DMS53 (cell line): ENCODE data around the gene ANGPTL5.

Experiments
- DNase-seq: peaks from one replicate; lab custom pipeline; 2025; lab: John Stamatoyannopoulos, UW

ANGPTL5 gene

GRCh38 chr11:101885631-101886030 is 30.7 kb downstream of the ANGPTL5 start:
- no peak for DNase-seq

- no peak for DNase-seq
These were observed 34.7 kb downstream of the ANGPTL5 start for GRCh38 chr11:101881586-101881985.

- DNase-seq = peak; percentile 88
These were observed 36.1 kb downstream of the ANGPTL5 start for GRCh38 chr11:101880222-101880621.

GRCh38 chr11:101872171-101872882 is 44.0 kb downstream of the ANGPTL5 start:
- DNase-seq = no peak

DNA sequence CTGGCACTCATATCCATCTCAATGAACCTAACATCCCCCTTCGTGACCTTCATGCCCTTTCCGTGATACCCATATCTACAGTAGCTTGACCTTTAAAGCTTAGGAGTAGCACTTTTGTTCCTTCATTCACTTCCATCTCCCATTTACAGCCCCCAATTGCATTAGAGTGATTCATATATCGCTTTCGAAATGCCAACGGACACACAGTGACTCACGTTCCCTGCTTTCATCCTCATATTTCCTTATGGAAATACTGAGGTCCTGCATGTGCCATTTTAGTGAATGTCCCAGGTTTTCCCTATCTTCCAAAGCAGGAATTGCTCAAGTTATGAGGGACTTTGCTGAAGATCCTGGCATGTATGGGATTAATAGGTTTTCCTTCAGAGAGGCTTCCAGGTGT is 45.8 kb downstream of the ANGPTL5 start:
- DNase-seq = no peak

DNA sequence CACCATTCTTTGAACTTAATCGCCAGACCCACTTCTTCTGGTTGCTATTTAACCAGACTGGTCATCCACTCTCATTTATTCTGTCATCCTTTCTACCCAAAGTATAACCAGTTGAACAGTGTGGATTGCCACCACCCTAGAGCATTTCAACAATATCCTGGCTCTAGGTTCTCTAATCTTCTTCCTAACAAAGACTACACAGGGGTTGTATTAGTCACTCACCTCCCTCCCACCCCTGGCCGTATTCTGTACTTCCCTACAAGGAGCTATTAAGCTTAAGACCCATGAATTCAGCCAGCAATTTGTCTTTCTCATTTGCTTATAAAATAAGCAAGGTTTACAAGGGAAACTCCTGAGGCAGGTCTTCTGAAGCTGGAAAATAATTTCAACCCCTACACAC is 48.4 kb downstream of the ANGPTL5 start:
- DNase-seq = no peak

DNA sequence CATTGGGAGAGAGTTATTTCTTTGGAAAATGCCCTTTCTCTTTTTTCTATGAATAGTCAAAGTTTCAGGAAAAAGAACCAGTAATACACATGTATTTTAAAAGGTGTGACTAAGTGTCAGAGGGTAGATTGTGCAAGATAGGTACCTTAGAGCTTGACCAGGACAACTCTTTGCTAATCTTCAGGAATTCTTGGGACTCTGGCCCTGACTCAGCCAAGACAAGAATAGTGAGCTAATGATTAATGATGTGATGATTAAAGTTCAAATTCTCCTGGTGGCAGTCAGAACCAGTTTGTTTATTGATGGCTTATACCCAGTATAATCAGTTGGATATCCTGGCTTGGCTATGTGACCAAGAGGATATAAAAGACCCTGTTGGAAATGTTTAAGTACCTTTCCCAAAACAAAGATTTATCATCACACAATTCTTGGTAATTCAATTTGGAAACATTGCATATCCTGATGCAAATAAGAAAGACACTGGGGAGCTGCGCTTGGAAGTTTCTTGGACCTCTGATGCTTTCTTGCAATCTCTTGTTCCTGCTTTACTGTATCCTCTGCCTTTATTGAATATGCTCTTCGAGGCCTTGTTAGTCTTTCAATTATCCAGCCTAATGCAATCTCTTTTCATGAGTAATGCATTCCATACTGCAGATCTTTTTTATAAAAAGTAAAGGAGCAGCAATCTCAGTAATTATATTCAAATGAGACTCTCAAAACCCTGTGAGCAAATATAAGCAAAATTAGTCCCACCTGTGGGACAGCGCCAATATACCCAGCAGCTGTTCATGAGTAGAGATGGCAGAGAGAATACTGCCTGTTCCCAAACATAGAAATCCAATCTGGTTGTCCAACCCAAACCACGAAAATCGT is 49.5 kb downstream of the ANGPTL5 start:
- peak; percentile 22 for DNase-seq

DNA sequence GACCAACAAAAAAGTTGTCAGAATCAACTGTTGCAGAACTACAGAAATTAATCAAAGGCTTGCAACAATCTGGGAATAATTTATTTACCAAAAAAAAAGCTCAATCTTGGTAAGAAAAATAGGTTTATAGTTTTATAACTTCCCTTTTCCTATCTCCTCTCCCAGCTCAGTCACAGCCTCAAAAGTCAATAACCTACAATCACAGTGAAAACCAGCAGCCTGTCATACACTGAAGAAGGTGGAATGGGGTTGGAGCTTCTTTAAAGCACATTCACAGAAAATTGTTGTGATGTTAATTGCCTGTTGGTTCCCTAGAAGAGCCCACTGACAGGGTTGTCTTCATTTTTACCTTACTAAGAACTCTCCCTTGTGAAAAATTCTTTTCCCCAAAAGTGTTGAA is 52.2 kb downstream of the ANGPTL5 start:
- DNase-seq = no peak

GRCh38 chr11:101863361-101863760 is 53.0 kb downstream of the ANGPTL5 start:
- no peak for DNase-seq

GRCh38 chr11:101862391-101863233 is 53.7 kb downstream of the ANGPTL5 start:
- peak; percentile 64 for DNase-seq

GRCh38 chr11:101860696-101861427 is 55.5 kb downstream of the ANGPTL5 start:
- peak; percentile 90 for DNase-seq

DNA sequence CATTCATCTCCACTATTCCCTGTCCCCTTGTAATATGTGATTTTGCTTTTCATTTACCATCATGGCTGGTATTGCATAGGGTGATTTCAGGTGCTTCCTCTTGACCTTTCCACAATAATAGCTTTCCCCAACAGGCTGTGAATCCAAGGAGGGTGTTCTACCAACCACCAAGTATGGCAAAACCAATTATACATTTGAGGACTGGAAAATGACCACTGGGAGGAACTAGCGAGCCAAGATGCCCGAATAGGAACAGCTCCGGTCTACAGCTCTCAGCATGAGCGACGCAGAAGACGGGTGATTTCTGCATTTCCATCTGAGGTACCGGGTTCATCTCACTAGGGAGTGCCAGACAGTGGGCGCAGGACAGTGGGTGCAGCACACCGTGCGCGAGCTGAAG is 64.1 kb downstream of the ANGPTL5 start:
- DNase-seq = peak; percentile 86

- peak; percentile 71 for DNase-seq
These were observed 68.1 kb downstream of the ANGPTL5 start for GRCh38 chr11:101848262-101848661.

- DNase-seq = no peak
These were observed 71.7 kb downstream of the ANGPTL5 start for GRCh38 chr11:101844608-101845007.

GRCh38 chr11:101840704-101841103 is 75.6 kb downstream of the ANGPTL5 start:
- DNase-seq = peak; percentile 24
